Measurements from ENCODE around the gene EPC1.
A peak's percentile ranks its signal among the peaks of the same experiment; 100 is the strongest.

EPC1 gene

DNA sequence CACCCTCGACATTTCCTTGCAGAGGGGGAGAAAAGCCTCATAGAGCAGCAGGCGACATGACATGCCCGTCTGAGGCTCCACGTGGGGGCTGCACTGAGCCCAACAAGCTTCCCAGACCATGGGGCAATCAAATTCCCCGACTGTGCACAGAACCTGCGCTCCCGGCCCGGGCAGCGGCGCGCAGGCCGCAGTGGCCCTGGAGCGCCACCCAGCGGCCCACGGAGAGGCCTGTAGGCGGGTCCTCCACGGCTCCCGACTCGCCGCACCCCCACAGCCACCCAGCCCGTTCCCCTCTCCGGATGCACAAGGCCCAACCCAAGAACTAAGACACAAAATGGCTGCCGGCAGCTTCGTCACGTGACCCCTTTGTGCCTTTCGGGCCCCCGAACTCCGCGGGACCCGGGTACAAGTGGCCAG is 816 bp downstream of the EPC1 start (continued):
- TF ChIP-seq, protein P1, sequence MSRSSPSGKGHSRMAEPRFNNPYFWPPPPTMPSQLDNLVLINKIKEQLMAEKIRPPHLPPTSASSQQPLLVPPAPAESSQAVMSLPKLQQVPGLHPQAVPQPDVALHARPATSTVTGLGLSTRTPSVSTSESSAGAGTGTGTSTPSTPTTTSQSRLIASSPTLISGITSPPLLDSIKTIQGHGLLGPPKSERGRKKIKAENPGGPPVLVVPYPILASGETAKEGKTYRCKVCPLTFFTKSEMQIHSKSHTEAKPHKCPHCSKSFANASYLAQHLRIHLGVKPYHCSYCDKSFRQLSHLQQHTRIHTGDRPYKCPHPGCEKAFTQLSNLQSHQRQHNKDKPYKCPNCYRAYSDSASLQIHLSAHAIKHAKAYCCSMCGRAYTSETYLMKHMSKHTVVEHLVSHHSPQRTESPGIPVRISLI (tag by site-specific recombination; IDR thresholded peaks at IDR 0.05): no peak
- TF ChIP-seq ZNF19 (tag by site-specific recombination; IDR thresholded peaks at IDR 0.05; ENCODE audit: low read depth) (no peak), ZNF48 (tag by site-specific recombination; IDR thresholded peaks at IDR 0.05) (no peak), REPIN1 (tag by site-specific recombination; IDR thresholded peaks at IDR 0.05; ENCODE audit: low read depth) (peak; percentile 53; the same call in 1 of the 2 replicates), ZNF211 (tag by site-specific recombination; IDR thresholded peaks at IDR 0.05; ENCODE audit: low read depth) (no peak), ZNF239 (tag by site-specific recombination; IDR thresholded peaks at IDR 0.05) (no peak), ZXDB (tag by site-specific recombination; IDR thresholded peaks at IDR 0.05) (no peak; the same call in none of the 2 replicates), WT1 (tag by site-specific recombination; IDR thresholded peaks at IDR 0.05) (no peak), HOXC10 (CRISPR knock-in tag; IDR thresholded peaks at IDR 0.05) (no peak), ZNF747 (tag by site-specific recombination; IDR thresholded peaks at IDR 0.05) (no peak), ZNF146 (tag by site-specific recombination; IDR thresholded peaks at IDR 0.05) (no peak), ZNF221 (tag by site-specific recombination; IDR thresholded peaks at IDR 0.05; ENCODE audit: borderline replicate concordance) (no peak), SETDB1 (IDR thresholded peaks at IDR 0.05; ENCODE audit: insufficient read length, low read length) (no peak), SALL2 (tag by site-specific recombination; IDR thresholded peaks at IDR 0.05; ENCODE audit: borderline replicate concordance) (no peak), ZNF274 (IDR thresholded peaks at IDR 0.05; ENCODE audit: low read length) (no peak), ZNF274 (tag by site-specific recombination; IDR thresholded peaks at IDR 0.05; ENCODE audit: borderline replicate concordance) (no peak), ZNF140 (tag by site-specific recombination; IDR thresholded peaks at IDR 0.05) (no peak), ZNF529 (tag by site-specific recombination; IDR thresholded peaks at IDR 0.05; ENCODE audit: insufficient replicate concordance) (no peak), ZNF768 (tag by site-specific recombination; IDR thresholded peaks at IDR 0.05) (no peak), ZNF830 (tag by site-specific recombination; IDR thresholded peaks at IDR 0.05; ENCODE audit: low read depth) (no peak), ZNF530 (tag by site-specific recombination; IDR thresholded peaks at IDR 0.05; ENCODE audit: low read depth) (no peak), ZNF76 (tag by site-specific recombination; IDR thresholded peaks at IDR 0.05; ENCODE audit: borderline replicate concordance, low read depth) (no peak), ZNF423 (tag by site-specific recombination; IDR thresholded peaks at IDR 0.05) (peak; percentile 66), ZFP3 (tag by site-specific recombination; IDR thresholded peaks at IDR 0.05; ENCODE audit: low read depth) (no peak), ZBTB7A (tag by site-specific recombination; IDR thresholded peaks at IDR 0.05; ENCODE audit: low read depth) (no peak), YY2 (tag by site-specific recombination; IDR thresholded peaks at IDR 0.05) (peak; percentile 80)
- TF ChIP-seq, protein P2, sequence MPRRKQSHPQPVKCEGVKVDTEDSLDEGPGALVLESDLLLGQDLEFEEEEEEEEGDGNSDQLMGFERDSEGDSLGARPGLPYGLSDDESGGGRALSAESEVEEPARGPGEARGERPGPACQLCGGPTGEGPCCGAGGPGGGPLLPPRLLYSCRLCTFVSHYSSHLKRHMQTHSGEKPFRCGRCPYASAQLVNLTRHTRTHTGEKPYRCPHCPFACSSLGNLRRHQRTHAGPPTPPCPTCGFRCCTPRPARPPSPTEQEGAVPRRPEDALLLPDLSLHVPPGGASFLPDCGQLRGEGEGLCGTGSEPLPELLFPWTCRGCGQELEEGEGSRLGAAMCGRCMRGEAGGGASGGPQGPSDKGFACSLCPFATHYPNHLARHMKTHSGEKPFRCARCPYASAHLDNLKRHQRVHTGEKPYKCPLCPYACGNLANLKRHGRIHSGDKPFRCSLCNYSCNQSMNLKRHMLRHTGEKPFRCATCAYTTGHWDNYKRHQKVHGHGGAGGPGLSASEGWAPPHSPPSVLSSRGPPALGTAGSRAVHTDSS (tag by site-specific recombination; IDR thresholded peaks at IDR 0.05): no peak
- TF ChIP-seq, protein P3, sequence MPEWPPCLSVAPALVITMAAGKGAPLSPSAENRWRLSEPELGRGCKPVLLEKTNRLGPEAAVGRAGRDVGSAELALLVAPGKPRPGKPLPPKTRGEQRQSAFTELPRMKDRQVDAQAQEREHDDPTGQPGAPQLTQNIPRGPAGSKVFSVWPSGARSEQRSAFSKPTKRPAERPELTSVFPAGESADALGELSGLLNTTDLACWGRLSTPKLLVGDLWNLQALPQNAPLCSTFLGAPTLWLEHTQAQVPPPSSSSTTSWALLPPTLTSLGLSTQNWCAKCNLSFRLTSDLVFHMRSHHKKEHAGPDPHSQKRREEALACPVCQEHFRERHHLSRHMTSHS (tag by site-specific recombination; IDR thresholded peaks at IDR 0.05): no peak
- TF ChIP-seq, protein P4, sequence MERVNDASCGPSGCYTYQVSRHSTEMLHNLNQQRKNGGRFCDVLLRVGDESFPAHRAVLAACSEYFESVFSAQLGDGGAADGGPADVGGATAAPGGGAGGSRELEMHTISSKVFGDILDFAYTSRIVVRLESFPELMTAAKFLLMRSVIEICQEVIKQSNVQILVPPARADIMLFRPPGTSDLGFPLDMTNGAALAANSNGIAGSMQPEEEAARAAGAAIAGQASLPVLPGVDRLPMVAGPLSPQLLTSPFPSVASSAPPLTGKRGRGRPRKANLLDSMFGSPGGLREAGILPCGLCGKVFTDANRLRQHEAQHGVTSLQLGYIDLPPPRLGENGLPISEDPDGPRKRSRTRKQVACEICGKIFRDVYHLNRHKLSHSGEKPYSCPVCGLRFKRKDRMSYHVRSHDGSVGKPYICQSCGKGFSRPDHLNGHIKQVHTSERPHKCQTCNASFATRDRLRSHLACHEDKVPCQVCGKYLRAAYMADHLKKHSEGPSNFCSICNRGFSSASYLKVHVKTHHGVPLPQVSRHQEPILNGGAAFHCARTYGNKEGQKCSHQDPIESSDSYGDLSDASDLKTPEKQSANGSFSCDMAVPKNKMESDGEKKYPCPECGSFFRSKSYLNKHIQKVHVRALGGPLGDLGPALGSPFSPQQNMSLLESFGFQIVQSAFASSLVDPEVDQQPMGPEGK (tag by site-specific recombination; IDR thresholded peaks at IDR 0.05): peak; percentile 97
- TF ChIP-seq, protein P5, sequence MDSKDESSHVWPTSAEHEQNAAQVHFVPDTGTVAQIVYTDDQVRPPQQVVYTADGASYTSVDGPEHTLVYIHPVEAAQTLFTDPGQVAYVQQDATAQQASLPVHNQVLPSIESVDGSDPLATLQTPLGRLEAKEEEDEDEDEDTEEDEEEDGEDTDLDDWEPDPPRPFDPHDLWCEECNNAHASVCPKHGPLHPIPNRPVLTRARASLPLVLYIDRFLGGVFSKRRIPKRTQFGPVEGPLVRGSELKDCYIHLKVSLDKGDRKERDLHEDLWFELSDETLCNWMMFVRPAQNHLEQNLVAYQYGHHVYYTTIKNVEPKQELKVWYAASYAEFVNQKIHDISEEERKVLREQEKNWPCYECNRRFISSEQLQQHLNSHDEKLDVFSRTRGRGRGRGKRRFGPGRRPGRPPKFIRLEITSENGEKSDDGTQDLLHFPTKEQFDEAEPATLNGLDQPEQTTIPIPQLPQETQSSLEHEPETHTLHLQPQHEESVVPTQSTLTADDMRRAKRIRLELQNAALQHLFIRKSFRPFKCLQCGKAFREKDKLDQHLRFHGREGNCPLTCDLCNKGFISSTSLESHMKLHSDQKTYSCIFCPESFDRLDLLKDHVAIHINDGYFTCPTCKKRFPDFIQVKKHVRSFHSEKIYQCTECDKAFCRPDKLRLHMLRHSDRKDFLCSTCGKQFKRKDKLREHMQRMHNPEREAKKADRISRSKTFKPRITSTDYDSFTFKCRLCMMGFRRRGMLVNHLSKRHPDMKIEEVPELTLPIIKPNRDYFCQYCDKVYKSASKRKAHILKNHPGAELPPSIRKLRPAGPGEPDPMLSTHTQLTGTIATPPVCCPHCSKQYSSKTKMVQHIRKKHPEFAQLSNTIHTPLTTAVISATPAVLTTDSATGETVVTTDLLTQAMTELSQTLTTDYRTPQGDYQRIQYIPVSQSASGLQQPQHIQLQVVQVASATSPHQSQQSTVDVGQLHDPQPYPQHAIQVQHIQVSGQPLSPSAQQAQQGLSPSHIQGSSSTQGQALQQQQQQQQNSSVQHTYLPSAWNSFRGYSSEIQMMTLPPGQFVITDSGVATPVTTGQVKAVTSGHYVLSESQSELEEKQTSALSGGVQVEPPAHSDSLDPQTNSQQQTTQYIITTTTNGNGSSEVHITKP (tag by site-specific recombination; IDR thresholded peaks at IDR 0.05): peak; percentile 86
- TF ChIP-seq, protein P6, sequence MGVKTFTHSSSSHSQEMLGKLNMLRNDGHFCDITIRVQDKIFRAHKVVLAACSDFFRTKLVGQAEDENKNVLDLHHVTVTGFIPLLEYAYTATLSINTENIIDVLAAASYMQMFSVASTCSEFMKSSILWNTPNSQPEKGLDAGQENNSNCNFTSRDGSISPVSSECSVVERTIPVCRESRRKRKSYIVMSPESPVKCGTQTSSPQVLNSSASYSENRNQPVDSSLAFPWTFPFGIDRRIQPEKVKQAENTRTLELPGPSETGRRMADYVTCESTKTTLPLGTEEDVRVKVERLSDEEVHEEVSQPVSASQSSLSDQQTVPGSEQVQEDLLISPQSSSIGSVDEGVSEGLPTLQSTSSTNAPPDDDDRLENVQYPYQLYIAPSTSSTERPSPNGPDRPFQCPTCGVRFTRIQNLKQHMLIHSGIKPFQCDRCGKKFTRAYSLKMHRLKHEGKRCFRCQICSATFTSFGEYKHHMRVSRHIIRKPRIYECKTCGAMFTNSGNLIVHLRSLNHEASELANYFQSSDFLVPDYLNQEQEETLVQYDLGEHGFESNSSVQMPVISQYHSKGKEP (tag by site-specific recombination; IDR thresholded peaks at IDR 0.05): peak; percentile 61; the same call in 1 of the 2 replicates
